A673 (cell line): Measurements from ENCODE around the gene ALDOB. TPM values are rescaled to one million over a fixed set of nuclear protein-coding genes. Genes with fewer than 3 reads are reported as not detected.

Experiments used
- BruUV-seq: library from RNA; stranded (reverse); fragments of 400-500 nt; replicated peaks from 2 replicates; lab custom pipeline; 2021; lab: Mats Ljungman, UMichigan
- CTCF ChIA-PET: fragments of 300-600 bp; sonication (Branson Sonifier 250); formaldehyde crosslinking; loops from one replicate; lab custom pipeline; 2022; ENCODE audit warnings: antibody characterized with exemption; lab: Charles Lee
- POLR2A ChIA-PET: fragments of 300-600 bp; sonication (Branson Sonifier 250); formaldehyde crosslinking; loops from one replicate; lab custom pipeline; 2022; ENCODE audit warnings: antibody characterized with exemption; ENCODE audit not compliant: low non-redundant PET; lab: Charles Lee
- DNase-seq: peaks from one replicate; pipeline ENCODE4 v3.0.0-alpha.2; 2015; ENCODE audit warnings: low spot score
- H3K27ac ChIP-seq: fragments of 200-600 bp; sonication (generic); 2 replicates; pipeline ENCODE4 v1.5.1; 2016; ENCODE audit warnings: mixed run types, low read depth, mild to moderate bottlenecking, mixed read lengths, antibody characterized with exemption, low read length; ENCODE audit not compliant: poor library complexity, severe bottlenecking
- H3K27me3 ChIP-seq: fragments of 200-600 bp; sonication (generic); replicated peaks from 2 replicates; pipeline ENCODE4 v1.6.1; 2017; ENCODE audit warnings: mixed run types, low read depth, mild to moderate bottlenecking, mixed read lengths, antibody characterized with exemption, low read length; ENCODE audit not compliant: insufficient read depth, poor library complexity
- H3K36me3 ChIP-seq: fragments of 200-600 bp; sonication (generic); 2 replicates; pipeline ENCODE4 v1.6.1; 2016; ENCODE audit warnings: mixed run types, mild to moderate bottlenecking, mixed read lengths, antibody characterized with exemption, low read length; ENCODE audit not compliant: insufficient read depth, poor library complexity, severe bottlenecking
- H3K4me1 ChIP-seq: fragments of 200-600 bp; sonication (generic); 2 replicates; pipeline ENCODE4 v1.6.1; 2017; ENCODE audit warnings: mixed run types, mild to moderate bottlenecking, mixed read lengths, antibody characterized with exemption, low read length; ENCODE audit not compliant: insufficient read depth, poor library complexity, severe bottlenecking
- H3K4me3 ChIP-seq: fragments of 200-600 bp; sonication (generic); 2 replicates; pipeline ENCODE4 v1.5.1; 2016; ENCODE audit warnings: low read depth, mixed run types, mild to moderate bottlenecking, mixed read lengths, low read length; ENCODE audit not compliant: poor library complexity, severe bottlenecking
- H3K9me3 ChIP-seq: fragments of 200-600 bp; sonication (generic); 2 replicates; pipeline ENCODE4 v1.6.1; 2016; ENCODE audit warnings: mixed run types, low read depth, mild to moderate bottlenecking, mixed read lengths, antibody characterized with exemption, low read length; ENCODE audit not compliant: poor library complexity, severe bottlenecking
- EZH2 ChIP-seq: fragments of 200-600 bp; sonication (generic); IDR thresholded peaks from 2 replicates; pipeline ENCODE4 v1.6.1; 2017; ENCODE audit warnings: borderline replicate concordance, low read depth, mild to moderate bottlenecking, mixed read lengths, antibody characterized with exemption, low read length; ENCODE audit not compliant: poor library complexity, severe bottlenecking
- intact Hi-C: fragments of 100-400 bp; cut with micrococcal nuclease; formaldehyde crosslinking; loops from one replicate; pipeline ENCODE4 v1.10.0; 2022; ENCODE audit not compliant: unreplicated experiment
- total RNA-seq: library from RNA; stranded (reverse); gene quantifications from 2 replicates; pipeline ENCODE4 v1.2.3, GENCODE V29; 2021
- TF ChIP-seq, protein P1 (sequence below): fragments of 300-800, 200-600 bp; sonication (generic); conservative IDR thresholded peaks from 2 replicates; pipeline ENCODE4 v1.5.1; 2017; ENCODE audit warnings: low read depth, mild to moderate bottlenecking, antibody characterized with exemption, low read length, moderate library complexity, mixed read lengths

The ALDOB gene
- total RNA-seq, 1 experiment from 2014 or later: not detected

DNA sequence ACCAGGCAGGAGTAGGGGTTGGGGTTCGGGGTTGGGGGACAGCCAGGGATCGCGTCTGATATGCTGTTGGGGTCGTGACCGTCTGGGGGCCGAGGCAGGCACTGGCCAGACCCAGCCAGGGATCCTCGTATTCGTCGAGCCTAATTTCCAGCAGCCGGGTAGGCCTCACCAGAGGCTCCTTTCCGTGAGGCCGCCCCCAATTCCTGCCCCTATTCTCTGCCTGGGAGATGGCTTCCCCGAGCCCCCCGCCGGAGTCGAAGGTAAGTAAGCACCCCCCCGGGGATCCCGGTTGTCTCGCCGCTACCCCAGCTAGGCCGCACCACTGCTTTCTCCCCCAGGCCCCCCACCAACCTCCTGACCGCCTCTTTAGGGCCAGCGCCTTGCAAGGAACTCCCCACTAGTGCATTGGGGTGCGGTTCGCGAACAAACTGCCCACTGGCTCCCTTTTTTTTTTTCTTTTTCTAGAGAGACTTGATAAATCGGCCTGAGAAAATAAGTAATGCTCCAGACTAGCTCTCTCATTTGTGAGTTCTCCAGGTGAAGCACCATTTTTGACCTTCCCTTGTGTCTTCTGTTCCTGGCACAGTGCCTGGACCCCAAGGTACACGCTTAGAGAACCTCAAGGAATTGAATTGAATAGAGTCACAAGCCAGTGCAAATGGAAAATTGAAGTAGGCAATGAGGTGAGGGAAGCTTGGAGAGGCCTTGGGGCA, 36.5 kb downstream of the ALDOB start:
- Histone ChIP-seq H3K9me3 (peaks cover 21% of the 10 kb centered on the region), H3K4me3 (peak overlapping the region; percentile 62), H3K27ac (peak overlapping the region; percentile 82), H3K27me3 (no peaks in the 10 kb centered on the region), H3K4me1 (peaks cover 4% of the 10 kb centered on the region), H3K36me3 (peaks cover 60% of the 10 kb centered on the region)
- no peak for TF ChIP-seq EZH2
- TF ChIP-seq, protein P1, sequence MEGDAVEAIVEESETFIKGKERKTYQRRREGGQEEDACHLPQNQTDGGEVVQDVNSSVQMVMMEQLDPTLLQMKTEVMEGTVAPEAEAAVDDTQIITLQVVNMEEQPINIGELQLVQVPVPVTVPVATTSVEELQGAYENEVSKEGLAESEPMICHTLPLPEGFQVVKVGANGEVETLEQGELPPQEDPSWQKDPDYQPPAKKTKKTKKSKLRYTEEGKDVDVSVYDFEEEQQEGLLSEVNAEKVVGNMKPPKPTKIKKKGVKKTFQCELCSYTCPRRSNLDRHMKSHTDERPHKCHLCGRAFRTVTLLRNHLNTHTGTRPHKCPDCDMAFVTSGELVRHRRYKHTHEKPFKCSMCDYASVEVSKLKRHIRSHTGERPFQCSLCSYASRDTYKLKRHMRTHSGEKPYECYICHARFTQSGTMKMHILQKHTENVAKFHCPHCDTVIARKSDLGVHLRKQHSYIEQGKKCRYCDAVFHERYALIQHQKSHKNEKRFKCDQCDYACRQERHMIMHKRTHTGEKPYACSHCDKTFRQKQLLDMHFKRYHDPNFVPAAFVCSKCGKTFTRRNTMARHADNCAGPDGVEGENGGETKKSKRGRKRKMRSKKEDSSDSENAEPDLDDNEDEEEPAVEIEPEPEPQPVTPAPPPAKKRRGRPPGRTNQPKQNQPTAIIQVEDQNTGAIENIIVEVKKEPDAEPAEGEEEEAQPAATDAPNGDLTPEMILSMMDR: no peak
- peak; percentile 15 for DNase-seq
- intact Hi-C loops: no loop called here
- BruUV-seq: no TSS peak
- CTCF ChIA-PET: interaction anchor here (0.6 to 1.1 kb wide), 3 partner anchors 11 to 45 kb away, joined by 4 to 7 read pairs (median 4); no protein-coding TSS in a partner anchor
- POLR2A ChIA-PET: interaction anchor here (0.6 to 1.2 kb wide), 2 partner anchors 275 to 902 kb away, joined by 3 to 4 read pairs; no protein-coding TSS in a partner anchor

DNA sequence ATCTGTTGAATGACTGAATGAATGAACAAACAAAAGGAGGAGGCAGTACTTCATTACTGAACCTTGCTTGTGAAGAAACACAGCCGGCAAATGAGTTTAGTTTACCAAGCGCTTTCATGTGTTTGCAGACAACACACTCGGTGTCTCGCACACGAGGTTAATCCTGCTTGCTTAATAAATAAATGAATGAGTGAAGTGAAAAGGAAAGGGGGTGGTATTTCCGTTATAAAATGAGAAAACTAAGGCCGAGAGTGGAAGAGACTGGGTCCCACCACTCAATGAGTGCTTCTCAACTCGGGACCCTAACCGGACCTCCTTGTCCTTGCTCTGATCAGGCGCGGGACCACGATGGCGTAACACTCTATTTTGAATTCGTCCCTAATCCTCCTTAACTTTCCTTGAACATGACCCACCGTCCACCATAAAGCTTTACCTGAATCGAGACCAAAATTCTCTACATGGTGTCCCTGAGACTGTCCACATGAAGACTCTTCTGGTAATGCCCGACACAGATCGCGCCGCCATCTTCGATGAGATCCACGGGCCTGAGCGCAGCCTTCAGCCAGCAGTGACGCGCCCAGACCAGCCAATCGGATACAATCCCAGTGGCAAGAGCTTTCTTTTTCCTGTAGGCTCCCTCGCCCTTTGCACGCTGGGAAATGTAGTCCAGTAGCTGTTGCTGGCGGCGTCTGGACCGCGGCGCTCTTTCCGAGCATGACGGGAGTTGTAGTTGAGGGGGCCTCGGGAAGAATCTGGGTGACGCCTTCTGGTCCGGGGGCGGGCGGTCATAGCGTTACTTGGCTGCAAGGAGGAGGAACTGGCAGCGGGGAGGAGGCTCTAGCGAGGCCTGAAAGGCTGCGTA, 37.3 kb downstream of the ALDOB start, which contains the start of the genes MRPL50 and ZNF189:
Gene MRPL50 (minus strand): TSS at position 551 of the 862 bp plus-strand sequence. CDS start 26 bp downstream, at position 525.
Gene ZNF189 (plus strand): TSS at position 784 of the 862 bp plus-strand sequence. CDS start 306 bp downstream, outside the sequence.
- H3K9me3 ChIP-seq: peaks cover 20% of the 10 kb centered on the region
- DNase-seq: peak; percentile 99
- intact Hi-C loops: no loop called here
- peak within 1 kb of the TSS; percentile 82 for H3K27ac ChIP-seq
- H3K36me3 ChIP-seq: peaks cover 59% of the 10 kb centered on the region
- no peaks in the 10 kb centered on the region for H3K27me3 ChIP-seq
- POLR2A ChIA-PET: interaction anchor here (0.6 to 1.2 kb wide), 2 partner anchors 274 to 901 kb away, joined by 3 to 4 read pairs; no protein-coding TSS in a partner anchor
- CTCF ChIA-PET: interaction anchor here (0.6 to 1.1 kb wide), 2 partner anchors 10 to 46 kb away, joined by 4 to 7 read pairs; no protein-coding TSS in a partner anchor
- TSS peak; percentile 57 for BruUV-seq
- peak within 1 kb of the TSS; percentile 62 for H3K4me3 ChIP-seq
- H3K4me1 ChIP-seq: peaks cover 4% of the 10 kb centered on the region
- TF ChIP-seq EZH2: no peak
- TF ChIP-seq, protein P1: no peak

DNA sequence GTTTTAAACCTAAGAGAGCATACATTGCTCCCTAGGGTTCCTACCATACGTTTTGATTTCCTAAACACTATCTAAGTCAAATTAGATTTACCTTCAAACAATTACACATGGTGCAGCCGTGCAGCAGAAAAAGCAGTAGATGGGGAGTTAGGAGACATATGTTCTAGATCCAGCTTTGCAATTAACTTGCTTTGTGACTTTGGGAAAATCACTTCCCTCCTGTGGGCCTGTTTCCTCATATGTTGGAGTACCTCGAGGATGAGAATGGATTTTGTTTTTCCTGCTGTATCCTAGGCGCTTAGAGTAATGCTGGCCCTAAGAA, 37.9 kb downstream of the ALDOB start:
- CTCF ChIA-PET: no interaction called here
- TF ChIP-seq, protein P1: no peak
- TF ChIP-seq EZH2: no peak
- Histone ChIP-seq H3K4me3 (peak overlapping the region; percentile 62), H3K4me1 (peaks cover 4% of the 10 kb centered on the region), H3K27me3 (no peaks in the 10 kb centered on the region), H3K9me3 (peaks cover 23% of the 10 kb centered on the region), H3K36me3 (peaks cover 53% of the 10 kb centered on the region), H3K27ac (peak overlapping the region; percentile 82)
- no peak for DNase-seq
- intact Hi-C loops: no loop called here
- POLR2A ChIA-PET: no interaction called here
- BruUV-seq: no TSS peak
